Ectodermal cell (in vitro differentiated cells): ENCODE measurements around the gene ATG16L2.
"Not testable (repeated sequence)": the region's sequence is repeated elsewhere in the genome, so short reads cannot be mapped to it uniquely, and the experiment has no call there.

ENCODE experiments used
- H3K27ac ChIP-seq: 2 replicates; pipeline ENCODE4 v1.7.0; 2013; ENCODE audit warnings: mild to moderate bottlenecking, low read depth, low read length; ENCODE audit not compliant: insufficient read depth, poor library complexity, severe bottlenecking
- H3K27me3 ChIP-seq: 2 replicates; pipeline ENCODE4 v1.7.0; 2013; ENCODE audit warnings: mild to moderate bottlenecking, low read length; ENCODE audit not compliant: insufficient read depth, control insufficient read depth, poor library complexity, severe bottlenecking
- H3K36me3 ChIP-seq: one replicate; pipeline ENCODE4 v1.7.0; 2013; ENCODE audit warnings: low read length; ENCODE audit not compliant: control insufficient read depth, insufficient read depth
- H3K4me1 ChIP-seq: one replicate; pipeline ENCODE4 v1.7.0; 2013; ENCODE audit warnings: low read length; ENCODE audit not compliant: control insufficient read depth, insufficient read depth
- H3K4me3 ChIP-seq: 2 replicates; pipeline ENCODE4 v1.7.0; 2013; ENCODE audit warnings: low read depth, low read length, control low read depth; ENCODE audit not compliant: insufficient read depth
- H3K9me3 ChIP-seq: 2 replicates; pipeline ENCODE4 v1.7.0; 2013; ENCODE audit warnings: mild to moderate bottlenecking, low read length, moderate library complexity; ENCODE audit not compliant: control insufficient read depth
- WGBS, 2 experiments: methylation state at CpG; one replicate each; pipeline ENCODE4 v1.1.7; 2013; ENCODE audit warnings: missing lambda C conversion rate in 2 of 2; 5-methylcytosine and 5-hydroxymethylcytosine counted together

ATG16L2 gene

DNA sequence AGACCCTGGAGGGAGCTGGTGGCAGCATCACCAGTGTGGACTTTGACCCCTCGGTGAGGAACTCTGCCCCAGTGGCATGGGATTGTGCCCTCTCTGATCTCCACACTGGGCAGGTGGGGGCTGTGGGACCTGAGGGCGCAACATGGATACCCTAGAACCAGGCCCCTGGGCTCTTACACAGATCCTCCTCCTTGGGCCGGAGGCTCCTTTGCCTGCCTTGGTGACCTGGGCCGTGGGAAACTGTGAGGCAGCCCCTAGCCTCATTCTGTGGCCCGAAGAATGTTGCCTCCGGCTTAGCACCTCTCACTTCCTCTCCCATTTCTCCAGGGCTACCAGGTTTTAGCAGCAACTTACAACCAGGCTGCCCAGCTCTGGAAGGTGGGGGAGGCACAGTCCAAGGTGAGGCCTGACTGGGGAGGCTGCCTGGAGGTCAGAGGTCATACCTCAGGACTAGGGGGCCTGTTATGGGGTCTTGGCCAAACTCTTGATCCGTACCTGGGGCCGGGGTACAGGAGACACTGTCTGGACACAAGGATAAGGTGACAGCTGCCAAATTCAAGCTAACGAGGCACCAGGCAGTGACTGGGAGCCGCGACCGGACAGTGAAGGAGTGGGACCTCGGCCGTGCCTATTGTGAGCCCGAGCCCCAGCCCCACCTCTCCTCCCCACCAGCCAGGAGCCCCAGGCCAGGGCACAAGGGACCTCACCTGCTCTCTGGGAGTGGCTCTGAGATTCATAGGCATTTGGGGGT is 12.2 kb downstream of the ATG16L2 start:
- 92 to 93% methylated on average over 15 of the region's 15 CpGs for WGBS, 2 experiments
- Histone ChIP-seq H3K4me1 (peaks cover 2% of the 10 kb centered on the region), H3K27ac (no peak overlapping the region), H3K4me3 (no peak overlapping the region), H3K27me3 (no peaks in the 10 kb centered on the region), H3K9me3 (no peaks in the 10 kb centered on the region), H3K36me3 (no peaks in the 10 kb centered on the region)

DNA sequence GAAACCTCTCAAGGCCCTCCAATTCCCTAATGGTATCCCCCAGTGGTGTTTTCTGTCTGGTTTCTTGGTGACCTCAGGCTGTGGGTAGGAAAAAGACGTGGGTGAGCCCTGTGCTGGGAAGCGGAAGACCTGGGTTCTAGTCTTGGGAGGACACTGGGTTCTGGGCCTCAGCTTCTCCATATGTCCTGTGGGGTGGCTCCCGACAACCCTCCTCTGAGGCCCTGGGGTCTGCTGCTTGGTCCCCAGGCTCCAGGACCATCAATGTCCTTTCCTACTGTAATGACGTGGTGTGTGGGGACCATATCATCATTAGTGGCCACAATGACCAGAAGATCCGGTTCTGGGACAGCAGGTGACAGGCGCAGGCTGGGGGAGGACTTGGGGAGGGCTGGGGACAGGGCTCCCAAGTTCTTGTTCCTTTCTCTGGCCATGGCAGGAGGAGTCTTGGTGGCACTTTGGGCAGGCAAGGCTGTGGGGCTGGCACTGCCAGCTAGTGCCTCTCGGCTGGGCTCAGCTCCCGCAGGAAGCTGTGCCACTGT is 12.8 kb downstream of the ATG16L2 start:
- Histone ChIP-seq H3K4me1 (peaks cover 5% of the 10 kb centered on the region), H3K27me3 (no peaks in the 10 kb centered on the region), H3K9me3 (no peaks in the 10 kb centered on the region), H3K27ac (no peak overlapping the region), H3K4me3 (no peak overlapping the region), H3K36me3 (no peaks in the 10 kb centered on the region)
- 95 to 97% methylated on average over 8 of the region's 8 CpGs for WGBS, 2 experiments

DNA sequence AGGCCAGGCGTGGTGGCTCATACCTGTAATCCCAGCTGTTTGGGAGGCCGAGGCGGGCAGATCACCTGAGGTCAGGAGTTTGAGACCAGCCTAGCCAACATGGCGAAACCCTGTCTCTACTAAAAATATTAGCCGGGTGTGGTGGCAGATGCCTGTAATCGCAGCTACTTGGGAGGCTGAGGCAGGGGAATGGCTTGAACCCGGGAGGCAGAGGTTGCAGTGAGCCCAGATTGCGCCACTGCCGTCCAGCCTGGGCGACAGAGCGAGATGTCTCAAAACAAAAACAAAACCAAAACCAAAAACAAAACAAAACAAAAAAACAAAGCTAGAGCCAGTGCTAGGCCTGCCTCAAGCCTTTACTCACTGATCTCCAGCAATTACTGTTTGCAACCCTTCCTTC is 13.4 kb downstream of the ATG16L2 start:
- not testable (repeated sequence) for H3K36me3 ChIP-seq, H3K4me3 ChIP-seq, H3K27me3 ChIP-seq, H3K27ac ChIP-seq, H3K9me3 ChIP-seq, H3K4me1 ChIP-seq
- 96% methylated on average over 10 of the region's 11 CpGs for WGBS, 2 experiments

DNA sequence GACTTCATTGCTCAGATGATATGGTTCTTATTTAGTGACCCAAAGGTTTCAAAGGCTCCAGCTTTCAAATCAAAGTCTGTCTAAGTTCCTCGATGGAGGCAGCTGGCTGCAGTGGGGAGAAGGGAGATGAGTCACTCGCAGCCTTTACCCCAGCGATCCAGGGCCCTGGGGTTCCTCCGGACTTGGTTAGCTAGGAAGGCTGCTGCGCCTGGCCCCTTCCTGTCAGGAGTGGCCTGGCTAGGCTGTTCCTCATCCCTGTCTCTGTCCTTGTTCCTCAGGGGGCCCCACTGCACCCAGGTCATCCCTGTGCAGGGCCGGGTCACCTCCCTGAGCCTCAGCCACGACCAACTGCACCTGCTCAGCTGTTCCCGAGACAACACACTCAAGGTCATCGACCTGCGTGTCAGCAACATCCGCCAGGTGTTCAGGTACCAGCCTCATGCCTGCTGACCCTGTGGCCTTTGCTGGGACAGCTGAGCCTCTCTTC is 13.9 kb downstream of the ATG16L2 start:
- WGBS, 2 experiments, result 92 to 93% methylated on average over 11 of the region's 11 CpGs
- no peaks in the 10 kb centered on the region for H3K36me3 ChIP-seq
- peaks cover 8% of the 10 kb centered on the region for H3K4me1 ChIP-seq

DNA sequence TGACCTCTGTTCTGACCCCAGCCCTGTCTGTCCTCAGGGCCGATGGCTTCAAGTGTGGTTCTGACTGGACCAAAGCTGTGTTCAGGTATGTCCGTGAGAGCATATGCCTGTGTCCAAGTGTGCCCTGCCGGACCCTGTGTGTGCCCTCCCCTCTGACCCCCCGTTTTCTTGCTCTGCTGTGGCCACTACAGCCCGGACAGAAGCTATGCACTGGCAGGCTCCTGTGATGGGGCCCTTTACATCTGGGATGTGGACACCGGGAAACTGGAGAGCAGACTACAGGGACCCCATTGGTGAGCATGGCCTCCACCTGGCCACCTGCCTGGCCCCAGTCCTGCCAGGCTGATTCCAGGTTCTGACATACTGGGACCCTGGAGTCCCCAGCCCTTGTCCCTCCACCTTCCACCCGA is 14.5 kb downstream of the ATG16L2 start:
- H3K4me1 ChIP-seq, result peaks cover 8% of the 10 kb centered on the region
- WGBS, 2 experiments, result 94 to 95% methylated on average over 7 of the region's 7 CpGs
- no peak overlapping the region for H3K4me3 ChIP-seq
- H3K9me3 ChIP-seq, result no peaks in the 10 kb centered on the region
- H3K27ac ChIP-seq, result no peak overlapping the region
- no peaks in the 10 kb centered on the region for H3K36me3 ChIP-seq
- H3K27me3 ChIP-seq, result no peaks in the 10 kb centered on the region

More for the DNA sequence above, 13.9 kb downstream of the ATG16L2 start:
- no peak overlapping the region for H3K4me3 ChIP-seq
- no peaks in the 10 kb centered on the region for H3K9me3 ChIP-seq
- H3K27me3 ChIP-seq, result no peaks in the 10 kb centered on the region
- no peak overlapping the region for H3K27ac ChIP-seq

DNA sequence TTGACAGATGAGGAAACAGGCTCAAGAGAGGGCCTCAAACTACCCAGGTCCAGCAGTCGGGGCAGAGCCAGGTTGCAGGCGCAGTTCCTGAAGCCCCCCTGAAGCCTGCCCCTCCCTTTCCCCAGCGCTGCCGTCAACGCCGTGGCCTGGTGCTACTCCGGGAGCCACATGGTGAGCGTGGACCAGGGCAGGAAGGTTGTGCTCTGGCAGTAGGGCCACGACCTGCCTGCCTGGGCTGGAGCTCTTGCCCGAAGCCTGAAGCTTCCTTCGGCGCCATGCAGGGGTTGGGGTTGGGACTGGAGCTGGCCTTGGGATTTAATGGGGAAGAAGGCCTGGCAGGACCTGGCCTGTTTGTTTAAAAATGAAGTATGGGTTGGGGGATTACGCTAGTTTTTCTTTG is 15.0 kb downstream of the ATG16L2 start:
- Histone ChIP-seq H3K4me3 (no peak overlapping the region), H3K27ac (no peak overlapping the region), H3K4me1 (peaks cover 8% of the 10 kb centered on the region), H3K27me3 (no peaks in the 10 kb centered on the region), H3K36me3 (no peaks in the 10 kb centered on the region), H3K9me3 (no peaks in the 10 kb centered on the region)
- WGBS, 2 experiments, result 93 to 96% methylated on average over 13 of the region's 13 CpGs

DNA sequence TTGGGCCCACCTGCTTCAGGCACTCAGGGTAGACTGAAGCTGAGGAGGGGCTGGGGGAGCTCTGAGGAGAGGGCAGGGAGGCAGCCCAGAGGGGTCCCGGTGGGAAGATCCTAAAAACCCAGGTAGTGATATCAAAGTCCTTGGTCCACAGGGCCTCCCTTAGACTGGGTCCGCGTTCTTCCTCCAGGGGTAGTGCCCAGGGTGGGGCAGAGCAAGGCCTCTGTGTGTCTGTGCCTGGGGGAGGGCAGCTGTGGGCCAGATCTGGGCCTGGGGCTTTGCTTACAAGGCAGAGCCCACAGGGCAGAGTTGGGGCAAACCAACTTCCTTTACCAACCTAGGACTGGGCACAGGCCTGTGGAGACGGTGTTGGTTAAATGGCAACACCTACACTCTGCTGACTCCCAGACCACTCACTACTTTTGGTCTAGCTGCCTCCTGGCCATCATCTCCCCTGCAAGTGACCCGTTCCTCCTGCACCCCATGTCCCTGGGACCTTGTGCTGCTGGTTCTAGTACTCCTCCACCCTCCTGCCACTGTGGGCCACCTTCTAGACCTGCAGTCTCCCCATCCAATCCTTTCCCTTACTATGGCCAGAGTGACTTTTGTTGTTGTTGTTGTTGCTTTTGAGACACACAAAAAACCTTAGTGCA is 15.8 kb downstream of the ATG16L2 start:
- no peaks in the 10 kb centered on the region for H3K9me3 ChIP-seq
- no peaks in the 10 kb centered on the region for H3K27me3 ChIP-seq
- H3K4me1 ChIP-seq, result peaks cover 8% of the 10 kb centered on the region
- H3K36me3 ChIP-seq, result no peaks in the 10 kb centered on the region
- WGBS, 2 experiments, result 94 to 96% methylated on average over 5 of the region's 5 CpGs
- H3K4me3 ChIP-seq, result no peak overlapping the region
- H3K27ac ChIP-seq, result no peak overlapping the region

DNA sequence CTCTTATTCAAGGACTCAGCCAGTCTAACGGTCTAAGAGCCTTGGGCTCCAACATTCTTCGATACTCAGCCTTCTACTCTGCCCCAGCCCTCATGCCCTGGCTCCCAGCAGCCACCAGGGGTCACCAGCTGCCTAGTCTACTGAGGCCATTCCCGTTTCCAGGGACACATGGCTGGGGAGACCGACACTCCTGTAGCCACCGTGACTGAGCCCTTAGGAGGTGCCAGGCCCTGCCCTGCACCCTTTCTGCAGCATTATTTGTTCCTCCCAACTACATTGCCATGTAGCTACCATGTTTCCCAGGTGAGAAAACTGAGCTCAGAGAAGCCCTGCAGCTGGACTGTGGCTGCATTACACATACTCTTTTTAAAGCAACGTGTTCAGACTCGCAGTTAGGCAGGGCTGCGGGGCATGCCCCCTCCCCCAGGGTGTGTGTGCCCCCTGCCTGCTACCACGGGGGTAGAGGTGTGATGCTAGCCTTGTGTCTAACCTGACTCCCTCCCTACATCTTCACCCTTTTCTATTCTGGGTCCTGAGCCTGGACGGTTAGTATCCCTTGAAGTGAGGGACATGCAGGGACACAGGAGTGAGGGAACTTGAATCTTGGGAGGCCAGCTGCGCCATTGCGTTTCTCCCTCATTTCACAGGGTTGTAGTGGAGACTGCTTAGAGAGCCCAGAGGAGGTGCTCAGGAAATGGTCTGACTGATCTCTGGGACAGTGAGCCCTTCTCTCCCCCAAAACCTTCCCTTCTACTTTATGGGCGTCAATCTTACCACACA is 17.5 kb downstream of the ATG16L2 start:
- no peaks in the 10 kb centered on the region for H3K27me3 ChIP-seq
- no peak overlapping the region for H3K4me3 ChIP-seq
- H3K36me3 ChIP-seq, result no peaks in the 10 kb centered on the region
- 60 to 63% methylated on average over 12 to 13 of the region's 13 CpGs for WGBS, 2 experiments
- no peak overlapping the region for H3K27ac ChIP-seq
- H3K9me3 ChIP-seq, result no peaks in the 10 kb centered on the region
- peaks cover 8% of the 10 kb centered on the region for H3K4me1 ChIP-seq

DNA sequence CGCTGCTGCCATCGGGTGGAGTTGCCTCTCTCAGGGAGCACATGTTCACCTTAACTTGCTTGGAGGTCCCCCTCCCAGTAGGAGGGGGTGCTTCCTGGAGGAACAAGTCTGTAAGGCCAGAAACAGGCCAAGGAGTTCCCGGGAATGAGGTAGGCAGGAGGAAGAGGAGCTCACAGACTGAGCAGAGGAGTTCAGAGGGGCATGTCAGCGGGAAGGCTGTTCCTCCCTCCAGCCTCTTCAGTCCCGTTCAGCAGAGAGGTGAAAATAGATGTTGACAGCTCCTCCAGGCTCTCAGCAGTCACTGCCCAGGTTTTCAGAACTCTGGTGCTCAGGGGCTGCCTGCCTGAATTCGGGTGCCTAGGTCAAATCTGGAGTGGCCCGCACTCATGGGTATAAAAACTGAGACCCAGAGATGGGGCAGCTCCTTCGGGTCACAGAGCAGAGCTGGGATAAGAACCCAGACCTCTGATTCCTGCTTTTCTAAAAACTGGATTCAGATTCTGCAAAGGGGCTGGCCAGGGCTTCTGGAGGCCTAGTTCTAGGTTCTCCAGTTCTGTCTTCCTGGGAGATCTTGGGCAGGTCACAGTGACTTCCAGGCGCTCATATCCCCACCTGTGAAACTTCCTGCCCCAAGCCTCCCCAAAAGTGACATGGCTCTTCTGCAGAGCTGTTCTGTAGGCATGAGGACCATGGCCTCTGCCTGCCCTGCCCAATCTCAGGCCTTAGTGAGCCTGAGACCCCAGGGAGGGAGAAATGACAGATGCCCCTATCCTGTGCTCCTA is 18.3 kb downstream of the ATG16L2 start:
- Histone ChIP-seq H3K9me3 (no peaks in the 10 kb centered on the region), H3K27ac (no peak overlapping the region), H3K27me3 (no peaks in the 10 kb centered on the region), H3K4me1 (peaks cover 8% of the 10 kb centered on the region), H3K36me3 (peaks cover 2% of the 10 kb centered on the region), H3K4me3 (no peak overlapping the region)
- WGBS, 2 experiments, result 84 to 86% methylated on average over 9 of the region's 9 CpGs
